Activated naive CD8-positive, alpha-beta T cell treated with anti-CD3 and anti-CD28 coated beads for 36 hours (primary cell): ENCODE measurements around the gene OLFML2A. TPM values are rescaled to one million over a fixed set of nuclear protein-coding genes. Genes with fewer than 3 reads are reported as not detected.
"Not testable (repeated sequence)": the region's sequence is repeated elsewhere in the genome, so short reads cannot be mapped to it uniquely, and the experiment has no call there.

ENCODE experiments used
- DNase-seq: peaks from one replicate; pipeline ENCODE4 v3.0.0; 2021
- H3K27ac Mint-ChIP-seq: one replicate; pipeline ENCODE4 v1.8.0; 2022; ENCODE audit warnings: mild to moderate bottlenecking, moderate library complexity, mixed read lengths
- H3K27me3 Mint-ChIP-seq: one replicate; pipeline ENCODE4 v1.8.0; 2022; ENCODE audit warnings: mild to moderate bottlenecking, mixed read lengths
- H3K36me3 Mint-ChIP-seq: one replicate; pipeline ENCODE4 v1.8.0; 2021; ENCODE audit warnings: mild to moderate bottlenecking, mixed read lengths
- H3K4me1 Mint-ChIP-seq: one replicate; pipeline ENCODE4 v1.8.0; 2021; ENCODE audit warnings: mixed read lengths
- H3K4me3 Mint-ChIP-seq: one replicate; pipeline ENCODE4 v1.8.0; 2022; ENCODE audit warnings: mild to moderate bottlenecking, moderate library complexity, mixed read lengths
- H3K9me3 Mint-ChIP-seq: one replicate; pipeline ENCODE4 v1.8.0; 2022; ENCODE audit warnings: mixed read lengths
- total RNA-seq, 2 experiments: library from RNA; stranded (reverse); gene quantifications; one replicate each; pipeline ENCODE4 v1.2.3, GENCODE V29; 2021

OLFML2A gene
- total RNA-seq, 2 experiments from 2014 or later, result not detected

DNA sequence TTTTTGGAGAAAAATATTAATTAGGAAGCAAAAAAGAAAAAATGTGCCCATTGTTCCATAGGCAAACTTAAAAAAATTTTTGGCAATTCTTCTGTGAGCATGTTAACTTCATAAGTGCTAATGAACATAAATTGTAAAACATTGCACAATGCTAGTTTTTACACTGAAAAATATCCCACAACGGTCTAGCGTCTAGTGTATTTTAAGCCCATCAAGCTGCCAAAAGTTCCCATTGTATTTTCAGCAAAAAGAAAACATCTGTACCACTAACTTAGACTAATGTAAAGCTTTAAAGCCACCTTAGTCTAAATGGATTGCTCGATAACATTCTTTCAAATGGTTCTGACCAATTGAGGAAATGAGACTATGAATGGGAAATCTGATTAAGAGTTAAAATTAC, 8.6 kb upstream of the OLFML2A start:
- no peak for DNase-seq
- no peaks in the 10 kb centered on the region for H3K9me3 Mint-ChIP-seq
- H3K27me3 Mint-ChIP-seq, result peaks cover 90% of the 10 kb centered on the region
- no peak overlapping the region for H3K27ac Mint-ChIP-seq
- peaks cover 19% of the 10 kb centered on the region for H3K4me1 Mint-ChIP-seq
- H3K36me3 Mint-ChIP-seq, result no peaks in the 10 kb centered on the region
- no peak overlapping the region for H3K4me3 Mint-ChIP-seq

DNA sequence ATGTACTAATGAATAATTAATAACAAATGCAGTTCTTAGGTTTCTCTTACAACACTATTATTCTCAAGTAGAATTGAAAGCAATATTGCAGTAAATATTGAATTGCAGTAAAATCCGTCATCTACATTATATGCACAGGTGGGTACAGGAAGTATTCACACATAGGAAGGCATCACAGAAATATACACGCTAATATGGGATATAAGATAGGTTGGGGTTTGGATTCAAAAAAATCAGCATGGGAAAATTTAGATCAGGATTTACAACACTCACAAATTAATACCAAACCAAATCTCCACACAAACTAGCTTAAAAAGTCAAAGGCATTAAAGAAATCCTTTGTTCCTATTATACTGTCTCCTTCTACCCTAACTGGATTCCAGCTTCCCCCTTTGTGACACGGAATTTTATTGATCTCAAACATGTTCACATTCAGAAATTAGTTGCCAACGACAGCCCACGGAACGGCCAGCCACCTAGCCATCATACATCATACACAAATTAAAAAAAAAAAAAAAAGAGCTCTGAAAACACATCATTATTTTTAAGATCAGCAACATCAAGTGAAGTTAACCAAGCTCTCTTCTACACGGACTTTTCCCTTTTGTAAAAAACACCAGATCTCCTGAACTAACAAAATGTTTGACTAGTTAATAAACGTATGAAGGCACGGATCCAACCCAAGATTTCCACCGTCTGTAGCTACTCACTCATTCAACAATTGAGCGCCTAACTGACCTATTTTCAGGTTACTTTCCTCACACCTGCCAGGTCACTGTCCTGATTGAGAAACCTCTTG, 8.0 kb upstream of the OLFML2A start:
- H3K36me3 Mint-ChIP-seq, result no peaks in the 10 kb centered on the region
- H3K27me3 Mint-ChIP-seq, result peaks cover 88% of the 10 kb centered on the region
- no peak for DNase-seq
- peaks cover 24% of the 10 kb centered on the region for H3K4me1 Mint-ChIP-seq
- H3K27ac Mint-ChIP-seq, result no peak overlapping the region
- H3K9me3 Mint-ChIP-seq, result no peaks in the 10 kb centered on the region
- peak overlapping the region; percentile 86 for H3K4me3 Mint-ChIP-seq

DNA sequence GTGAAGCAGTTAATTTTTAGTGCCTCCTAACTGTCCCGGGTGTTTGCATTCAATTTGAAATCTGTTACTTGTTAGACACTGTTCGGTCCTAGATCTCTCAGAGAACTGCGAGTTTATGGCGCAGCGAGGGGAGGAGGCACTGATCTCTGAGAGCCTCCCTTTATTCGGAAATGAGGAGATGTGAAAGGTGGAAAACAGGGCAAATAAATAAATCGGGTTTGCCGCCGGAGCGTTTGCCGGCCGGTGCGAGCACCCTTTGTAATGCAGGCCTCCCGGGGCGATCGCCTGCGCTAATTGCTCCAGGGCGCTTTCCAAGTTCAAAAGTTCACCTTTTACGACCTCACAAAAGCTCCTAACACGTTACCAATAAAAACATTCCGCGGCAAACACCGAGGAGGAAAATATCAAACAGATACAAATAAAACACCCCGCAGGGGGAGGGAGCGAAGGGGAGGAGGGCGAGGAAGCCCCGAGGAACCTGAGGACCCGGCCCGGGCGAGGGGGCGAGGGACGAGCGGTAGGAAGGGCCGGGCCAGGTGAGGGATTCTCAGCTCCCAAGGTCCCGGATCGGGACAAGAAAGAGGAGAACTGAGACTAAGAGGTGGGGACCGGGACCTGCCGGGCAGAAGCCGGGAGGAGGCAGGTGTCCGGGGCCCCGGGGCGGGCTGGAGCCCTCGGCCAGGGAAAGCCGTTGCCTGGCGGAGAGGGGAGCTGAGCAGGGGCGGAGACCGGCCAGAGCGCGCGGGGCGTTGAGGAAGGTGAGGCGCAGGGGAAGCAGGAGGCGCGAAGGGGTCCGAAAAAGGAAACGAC, 7.2 kb upstream of the OLFML2A start:
- no peak overlapping the region for H3K27ac Mint-ChIP-seq
- H3K27me3 Mint-ChIP-seq, result peaks cover 88% of the 10 kb centered on the region
- H3K36me3 Mint-ChIP-seq, result no peaks in the 10 kb centered on the region
- DNase-seq, result peak; percentile 19
- no peaks in the 10 kb centered on the region for H3K9me3 Mint-ChIP-seq
- peak overlapping the region; percentile 86 for H3K4me3 Mint-ChIP-seq
- H3K4me1 Mint-ChIP-seq, result peaks cover 32% of the 10 kb centered on the region

DNA sequence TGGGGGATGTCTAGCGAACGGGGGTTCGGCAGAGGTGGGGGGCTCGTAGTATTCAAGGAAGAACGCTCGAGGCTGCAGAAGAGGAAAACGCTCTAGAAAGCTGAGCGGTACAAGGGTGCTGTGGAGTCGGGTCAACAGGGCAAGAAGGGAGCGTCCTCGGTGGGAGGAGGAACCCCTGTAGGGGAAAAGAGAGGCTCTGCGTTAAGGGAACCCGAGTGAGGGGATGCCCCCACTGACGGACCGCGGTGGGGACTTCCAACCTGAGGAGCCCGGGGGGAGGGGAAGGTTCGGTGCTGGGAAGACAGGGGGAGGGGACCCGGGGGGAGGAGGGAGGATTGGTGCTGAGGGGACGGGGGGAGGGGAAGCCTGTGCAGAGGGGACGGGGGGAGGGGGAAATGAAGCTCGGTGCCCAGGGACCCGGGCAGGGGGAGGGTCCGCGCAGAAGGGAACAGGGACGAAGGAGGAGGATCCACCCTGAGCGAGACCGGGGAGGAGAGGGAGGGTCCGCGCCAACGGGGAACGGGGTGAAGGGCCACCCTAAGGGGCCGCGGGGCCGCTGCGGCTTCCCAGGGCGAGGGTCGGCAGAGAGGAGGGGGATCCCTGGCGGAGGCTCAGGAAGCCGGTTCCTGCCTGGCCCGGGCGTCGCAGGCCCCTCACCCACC, 6.4 kb upstream of the OLFML2A start:
- H3K27me3 Mint-ChIP-seq, result peaks cover 88% of the 10 kb centered on the region
- peaks cover 33% of the 10 kb centered on the region for H3K4me1 Mint-ChIP-seq
- H3K36me3 Mint-ChIP-seq, result no peaks in the 10 kb centered on the region
- no peak overlapping the region for H3K27ac Mint-ChIP-seq
- no peaks in the 10 kb centered on the region for H3K9me3 Mint-ChIP-seq
- peak overlapping the region; percentile 86 for H3K4me3 Mint-ChIP-seq
- DNase-seq, result peak; percentile 18

DNA sequence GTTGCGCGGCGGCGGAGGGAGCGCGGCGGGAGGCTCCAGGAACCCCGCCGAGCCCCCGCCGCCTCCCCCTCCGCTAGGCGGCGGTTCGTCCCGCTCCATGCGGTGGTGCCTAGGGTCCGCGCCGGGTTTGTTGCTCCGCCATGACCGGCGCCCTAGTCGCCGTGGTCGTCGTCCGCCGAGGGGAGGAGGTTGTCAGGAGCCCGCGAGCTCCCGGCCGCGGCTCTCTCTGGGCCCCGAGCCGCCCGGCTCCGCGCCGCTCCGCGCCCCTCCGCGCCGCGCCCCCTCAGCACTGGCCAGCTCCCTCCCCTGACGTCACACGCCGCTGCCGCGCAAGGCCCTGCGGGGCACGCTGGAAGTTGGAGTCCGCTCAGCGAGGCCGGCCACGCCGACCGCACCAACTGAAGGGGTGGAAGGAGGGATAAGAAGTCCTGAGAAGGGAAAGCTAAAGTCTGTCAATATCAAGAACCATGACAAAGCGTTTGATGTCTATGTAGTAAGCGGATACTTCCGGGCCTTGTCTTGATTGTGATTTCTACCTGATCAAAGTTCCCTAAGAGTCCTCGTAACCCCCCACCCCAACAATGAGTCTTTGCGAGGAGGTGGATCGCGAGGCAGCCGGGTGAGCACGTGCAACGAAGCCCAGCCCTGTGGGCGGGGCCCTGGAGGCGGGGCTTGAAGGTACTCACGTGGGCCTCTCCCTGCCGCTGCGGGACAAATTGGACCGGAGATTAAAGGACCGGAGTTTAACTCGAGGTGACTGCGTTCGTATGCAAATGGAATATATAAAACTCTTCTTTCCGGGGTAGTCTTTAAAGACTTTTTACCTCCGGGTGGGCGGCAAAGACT, 5.7 kb upstream of the OLFML2A start, which contains the start of gene NR6A1:
NR6A1 (minus strand) TSS at position 291 of the 846 bp plus-strand sequence.
- H3K27me3 Mint-ChIP-seq, result peaks cover 88% of the 10 kb centered on the region
- peaks cover 33% of the 10 kb centered on the region for H3K4me1 Mint-ChIP-seq
- H3K27ac Mint-ChIP-seq, result peak within 1 kb of the TSS; percentile 86
- no peaks in the 10 kb centered on the region for H3K36me3 Mint-ChIP-seq
- peak within 1 kb of the TSS; percentile 86 for H3K4me3 Mint-ChIP-seq
- DNase-seq, result peak; percentile 95
- no peaks in the 10 kb centered on the region for H3K9me3 Mint-ChIP-seq

DNA sequence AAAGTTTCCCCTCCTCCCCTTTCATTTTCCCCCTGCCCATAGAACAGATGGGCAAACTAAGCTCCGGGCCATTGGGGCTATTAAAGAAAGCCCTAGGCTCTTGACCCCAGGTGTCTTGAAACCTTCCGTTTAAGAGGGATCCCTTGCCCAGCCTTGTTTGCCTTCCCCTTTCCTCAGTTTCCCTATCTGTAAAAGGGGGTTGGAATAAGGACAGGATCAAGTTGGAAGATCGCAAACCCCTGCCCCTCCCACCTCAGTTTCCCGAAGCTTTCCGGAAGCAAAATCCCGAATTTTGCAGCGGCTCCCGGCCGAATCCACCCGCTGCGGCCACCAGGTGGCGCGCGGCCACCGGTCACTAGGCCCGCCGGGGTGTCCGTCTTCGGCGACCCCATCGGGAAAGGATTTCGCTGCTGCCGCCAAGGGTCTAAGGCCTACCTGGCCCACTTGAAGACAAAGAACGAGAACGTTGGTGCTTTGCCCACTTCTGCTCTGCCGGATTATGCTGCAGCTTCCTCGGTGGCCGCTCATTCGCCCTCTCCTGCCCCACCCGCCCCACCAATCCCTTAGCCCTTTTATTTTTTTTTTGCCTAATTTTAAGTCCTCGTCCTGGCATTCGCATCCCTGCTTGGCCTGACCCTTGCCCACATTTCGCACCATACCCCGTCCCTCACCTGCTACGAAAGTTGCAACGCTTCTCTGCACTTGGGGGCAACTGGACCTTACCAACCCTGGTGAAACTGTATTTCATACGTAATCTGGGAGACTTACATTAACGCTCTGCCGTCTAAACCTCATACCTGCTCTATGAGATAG, 4.9 kb upstream of the OLFML2A start:
- no peaks in the 10 kb centered on the region for H3K9me3 Mint-ChIP-seq
- H3K36me3 Mint-ChIP-seq, result no peaks in the 10 kb centered on the region
- H3K4me1 Mint-ChIP-seq, result peaks cover 38% of the 10 kb centered on the region
- H3K4me3 Mint-ChIP-seq, result peak overlapping the region; percentile 82
- H3K27ac Mint-ChIP-seq, result peak overlapping the region; percentile 86
- peak; percentile 41 for DNase-seq
- peaks cover 85% of the 10 kb centered on the region for H3K27me3 Mint-ChIP-seq

DNA sequence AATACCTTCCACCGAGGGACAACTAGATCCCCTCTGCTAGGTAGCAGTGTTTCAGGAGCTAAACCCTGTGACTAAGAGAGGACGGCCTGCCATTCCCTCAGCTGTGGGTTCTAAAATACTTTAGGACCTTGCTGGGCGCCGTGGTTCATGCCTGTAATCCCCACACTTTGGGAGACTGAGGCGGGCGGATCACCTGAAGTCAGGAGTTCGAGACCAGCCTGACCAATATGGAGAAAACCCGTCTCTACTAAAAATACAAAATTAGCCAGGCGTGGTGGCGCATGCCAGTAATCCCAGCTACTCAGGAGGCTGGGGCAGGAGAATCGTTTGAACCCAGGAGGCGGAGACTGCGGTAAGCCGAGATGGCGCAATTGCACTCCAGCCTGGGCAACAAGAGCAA, 4.1 kb upstream of the OLFML2A start:
- not testable (repeated sequence) for H3K36me3 Mint-ChIP-seq, H3K27ac Mint-ChIP-seq, DNase-seq, H3K9me3 Mint-ChIP-seq
- H3K4me1 Mint-ChIP-seq, result peaks cover 38% of the 10 kb centered on the region
- H3K4me3 Mint-ChIP-seq, result peak overlapping the region; percentile 82
- H3K27me3 Mint-ChIP-seq, result peaks cover 82% of the 10 kb centered on the region

DNA sequence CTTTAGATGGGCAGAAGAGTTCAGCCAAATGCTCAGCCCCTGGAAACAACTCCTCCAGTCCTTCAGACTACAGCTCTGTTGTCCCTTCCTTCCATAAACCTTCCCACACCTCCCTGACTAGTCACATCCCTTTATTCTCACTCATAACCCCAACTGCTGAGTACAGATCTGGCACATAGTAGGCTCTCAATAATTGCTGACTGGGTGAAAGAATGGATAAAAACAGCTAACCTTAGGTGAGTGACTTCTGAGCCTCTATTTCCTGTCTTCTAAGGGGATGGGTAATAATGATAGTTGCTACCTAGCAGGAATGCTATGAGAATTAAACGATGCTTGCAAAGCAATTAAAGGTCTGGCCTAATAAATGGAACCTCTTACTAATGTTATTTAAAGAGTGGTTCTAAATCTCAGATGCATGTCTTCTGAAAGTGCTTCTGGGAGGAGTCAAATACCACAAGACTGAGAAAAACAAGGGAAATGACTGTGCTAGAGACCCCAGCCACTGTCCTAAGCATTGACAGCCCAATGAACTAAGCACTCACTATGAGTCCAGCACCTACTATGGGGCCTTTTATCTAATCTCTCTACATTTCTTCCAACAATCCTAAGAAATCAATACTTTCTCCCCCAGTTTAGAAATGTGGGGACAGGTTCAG, 3.3 kb upstream of the OLFML2A start:
- no peaks in the 10 kb centered on the region for H3K9me3 Mint-ChIP-seq
- no peaks in the 10 kb centered on the region for H3K36me3 Mint-ChIP-seq
- no peak overlapping the region for H3K27ac Mint-ChIP-seq
- DNase-seq, result no peak
- peaks cover 79% of the 10 kb centered on the region for H3K27me3 Mint-ChIP-seq
- peaks cover 38% of the 10 kb centered on the region for H3K4me1 Mint-ChIP-seq
- H3K4me3 Mint-ChIP-seq, result no peak overlapping the region

DNA sequence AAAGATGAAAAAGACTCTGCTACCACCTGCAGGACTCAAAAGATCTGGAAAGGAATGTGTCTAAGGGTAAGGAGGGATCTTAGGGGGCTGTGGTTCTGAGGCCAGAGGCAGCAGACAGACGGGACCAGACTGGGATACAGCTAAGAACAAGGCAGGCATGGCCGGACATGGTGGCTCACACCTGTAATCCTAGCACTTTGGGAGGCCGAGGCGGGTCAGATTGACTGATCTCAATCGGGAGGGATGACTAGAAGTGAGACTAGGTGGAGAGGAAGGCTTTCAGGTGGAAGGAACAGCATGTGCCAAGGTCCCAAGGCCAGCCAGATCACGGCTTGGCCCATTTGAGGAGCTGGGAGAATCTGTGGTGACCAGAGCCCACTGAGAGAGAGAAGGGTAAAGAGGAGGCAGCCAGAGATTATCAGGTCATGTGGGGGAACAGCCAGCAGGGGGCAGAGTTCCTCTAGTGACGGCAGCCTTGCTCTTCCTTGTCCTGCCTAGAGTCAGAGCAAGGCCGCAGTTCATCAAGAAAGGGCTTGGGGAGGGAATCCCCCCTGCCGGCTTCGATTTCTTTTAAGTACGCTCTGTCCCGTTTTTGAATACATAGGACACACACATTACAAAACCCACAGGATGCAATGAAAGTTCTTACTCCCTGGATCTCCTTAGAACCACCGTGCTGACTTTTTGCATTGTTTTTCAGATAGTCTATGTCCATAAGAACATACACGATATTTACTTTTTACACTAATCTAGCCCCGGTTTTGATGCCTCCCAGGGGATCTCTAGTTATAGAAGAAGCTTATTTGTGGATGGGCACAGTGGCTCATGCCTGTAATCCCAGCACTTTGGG, 2.6 kb upstream of the OLFML2A start:
- H3K9me3 Mint-ChIP-seq, result no peaks in the 10 kb centered on the region
- H3K36me3 Mint-ChIP-seq, result no peaks in the 10 kb centered on the region
- H3K27ac Mint-ChIP-seq, result no peak overlapping the region
- peak; percentile 80 for DNase-seq
- H3K4me3 Mint-ChIP-seq, result no peak overlapping the region
- peaks cover 36% of the 10 kb centered on the region for H3K4me1 Mint-ChIP-seq
- H3K27me3 Mint-ChIP-seq, result peaks cover 74% of the 10 kb centered on the region

DNA sequence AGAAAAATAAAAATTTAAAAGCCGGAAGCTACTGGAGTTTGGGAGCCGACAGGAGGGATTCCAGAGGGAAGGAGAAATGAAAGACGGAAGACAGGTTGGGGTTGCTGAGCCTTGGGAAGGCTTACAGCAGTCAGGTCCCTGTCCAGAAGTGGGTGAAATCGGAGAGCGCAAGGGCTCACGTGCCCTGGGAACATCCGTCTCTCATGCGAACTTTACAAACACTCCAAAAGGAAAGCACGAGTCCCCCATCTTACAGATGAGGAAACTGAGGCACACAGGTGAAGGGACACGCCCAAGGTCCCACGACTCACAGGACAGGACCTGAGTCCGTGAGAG, 347 bp upstream of the OLFML2A start:
- H3K27me3 Mint-ChIP-seq, result peaks cover 61% of the 10 kb centered on the region
- H3K27ac Mint-ChIP-seq, result no peak overlapping the region
- H3K4me1 Mint-ChIP-seq, result peaks cover 23% of the 10 kb centered on the region
- no peaks in the 10 kb centered on the region for H3K9me3 Mint-ChIP-seq
- no peak for DNase-seq
- H3K4me3 Mint-ChIP-seq, result peak overlapping the region; percentile 54
- no peaks in the 10 kb centered on the region for H3K36me3 Mint-ChIP-seq

DNA sequence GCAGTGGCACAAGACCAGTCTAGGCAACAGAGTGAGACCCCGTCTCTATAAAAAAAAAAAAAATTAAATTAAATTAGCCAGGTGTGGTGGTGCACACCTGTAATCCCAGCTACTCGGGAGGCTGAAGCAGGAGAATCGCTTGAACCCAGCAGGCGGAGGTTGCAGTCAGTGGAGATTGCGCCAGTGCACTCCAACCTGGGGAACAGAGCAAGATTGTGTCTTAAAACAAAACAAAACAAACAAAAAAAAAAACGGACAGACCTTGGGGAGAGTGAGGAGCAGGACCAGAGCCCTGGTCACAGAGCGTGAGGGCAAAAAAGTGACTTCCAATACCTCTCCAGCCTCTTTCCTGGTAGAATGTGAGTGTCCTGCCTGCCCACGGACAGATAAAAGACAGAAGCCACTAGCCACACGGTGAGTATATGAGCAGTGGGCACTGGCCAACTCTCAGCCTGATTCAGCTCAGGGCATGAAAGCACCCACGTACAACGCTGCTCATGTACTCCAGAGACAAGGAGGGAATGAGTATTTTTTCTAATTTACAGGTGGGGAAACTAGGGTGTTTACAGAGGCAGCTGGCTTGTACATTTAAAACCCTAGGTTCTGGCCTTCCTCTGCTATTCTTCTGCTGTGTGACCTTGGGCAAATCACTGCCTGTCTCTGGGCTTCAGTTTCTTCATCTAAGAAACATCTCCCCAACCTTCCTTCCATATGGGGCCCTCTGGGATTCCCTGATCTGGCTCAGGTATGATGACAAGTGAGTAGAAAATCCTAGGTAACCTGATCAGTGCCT, 1.8 kb downstream of the OLFML2A start:
- Mint-ChIP-seq H3K27ac (no peak overlapping the region), H3K36me3 (no peaks in the 10 kb centered on the region), H3K9me3 (no peaks in the 10 kb centered on the region), H3K4me1 (peaks cover 14% of the 10 kb centered on the region), H3K4me3 (no peak overlapping the region), H3K27me3 (peaks cover 43% of the 10 kb centered on the region)
- no peak for DNase-seq

DNA sequence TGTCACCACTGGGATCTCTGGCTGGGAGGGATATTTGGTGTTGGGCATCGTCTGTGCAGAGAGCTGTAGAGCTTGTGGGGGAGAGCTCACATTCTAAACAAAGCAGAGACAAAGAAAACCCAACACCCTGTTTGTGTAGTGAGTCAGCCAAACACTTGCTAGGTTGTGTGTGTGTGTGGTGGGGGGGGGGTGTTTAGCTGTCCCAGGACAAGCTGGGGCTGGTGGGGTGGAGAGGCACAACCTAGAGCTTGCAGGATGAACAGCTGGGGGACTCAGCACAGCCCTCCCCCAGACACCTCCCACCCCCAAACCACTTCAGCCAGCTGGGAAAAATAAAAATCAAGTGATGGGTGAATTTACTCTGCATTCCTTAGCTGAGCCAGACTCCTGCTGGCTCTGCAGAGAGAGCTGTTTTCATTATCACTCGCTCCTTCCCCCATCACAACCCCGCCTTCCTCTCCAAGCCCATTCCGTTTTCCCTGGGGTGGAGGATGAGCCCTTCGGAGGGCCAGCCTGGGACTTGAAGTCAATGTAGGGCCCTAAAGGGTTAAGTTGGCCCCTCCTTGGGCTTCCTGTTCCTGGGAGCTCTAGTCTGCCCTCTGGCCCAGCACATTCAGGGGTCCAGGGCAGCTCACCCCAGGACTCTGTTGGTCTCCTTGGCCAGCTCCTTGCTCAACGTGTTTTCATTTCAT, 2.6 kb downstream of the OLFML2A start:
- no peak overlapping the region for H3K27ac Mint-ChIP-seq
- H3K4me3 Mint-ChIP-seq, result no peak overlapping the region
- no peaks in the 10 kb centered on the region for H3K36me3 Mint-ChIP-seq
- no peaks in the 10 kb centered on the region for H3K9me3 Mint-ChIP-seq
- no peak for DNase-seq
- peaks cover 8% of the 10 kb centered on the region for H3K4me1 Mint-ChIP-seq
- H3K27me3 Mint-ChIP-seq, result peaks cover 37% of the 10 kb centered on the region
